Measurements from ENCODE around the gene LRRC72.

GRCh38 chr7:16491148-16491547 is 35.5 kb upstream of the LRRC72 start:
- no peak for TF ChIP-seq MYB (IDR thresholded peaks at IDR 0.05; ENCODE audit: borderline replicate concordance, low read depth, low read length)
- TF ChIP-seq MAX (IDR thresholded peaks at IDR 0.05; ENCODE audit: low read depth, low read length) = no peak
- TF ChIP-seq POLR2A (IDR thresholded peaks at IDR 0.05; ENCODE audit: low read depth, low read length) = no peak
- no peak for TF ChIP-seq JUNB (IDR thresholded peaks at IDR 0.05)
- TF ChIP-seq RELA (IDR thresholded peaks at IDR 0.05; ENCODE audit: borderline replicate concordance, partially characterized antibody) = no peak
- no peak for TF ChIP-seq CTCF (IDR thresholded peaks at IDR 0.05 in 2 of 3, conservative IDR thresholded peaks at IDR 0.05 in 1 of 3; ENCODE audit: control insufficient read depth in 2 of 3, extremely low read depth in 1 of 3, insufficient read depth in 1 of 3, low read depth in 3 of 3, low read length in 3 of 3)
- TF ChIP-seq POLR2AphosphoS5 (IDR thresholded peaks at IDR 0.05; ENCODE audit: low read length) = no peak
- no peak for TF ChIP-seq BRCA1 (IDR thresholded peaks at IDR 0.05; ENCODE audit: low read depth, low read length)
- TF ChIP-seq SP1 (IDR thresholded peaks at IDR 0.05; ENCODE audit: low read depth, low read length) = no peak
- TF ChIP-seq ZZZ3 (IDR thresholded peaks at IDR 0.05; ENCODE audit: control insufficient read depth, insufficient read length, low read depth) = no peak
- no peak for TF ChIP-seq YY1 (IDR thresholded peaks at IDR 0.05; ENCODE audit: low read depth, low read length)
